ENCODE results near the gene KCNJ16. TPM values are rescaled to one million over a fixed set of nuclear protein-coding genes. Genes with fewer than 3 reads are reported as not detected.

Gene KCNJ16
- total RNA-seq, 2 donors from 2014 or later: 53.4 to 58.6 TPM

DNA sequence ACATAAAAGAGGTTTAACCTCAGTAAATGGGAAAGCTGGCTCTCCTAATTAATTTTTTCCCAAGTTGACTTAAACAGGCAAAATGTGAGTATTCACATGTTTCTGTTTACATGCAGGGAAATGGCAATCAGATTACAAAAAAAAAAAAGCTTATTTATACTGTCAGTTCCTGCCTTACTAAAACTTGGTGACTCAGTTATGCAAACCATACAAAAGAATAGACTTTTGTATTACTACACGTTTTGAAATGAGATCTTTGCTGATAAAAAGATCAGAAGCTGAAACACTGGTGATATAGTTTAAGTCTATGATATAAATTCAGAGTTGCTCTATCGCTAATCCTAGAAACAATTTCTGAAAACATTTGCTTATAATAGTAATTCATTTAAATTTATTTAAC lies 85.0 kb downstream of the KCNJ16 start:
- intact Hi-C loops (cut with DNase I): no loop called here
- no peak for TF ChIP-seq POLR2A (IDR thresholded peaks at IDR 0.05)
- no peak for TF ChIP-seq CTCF (IDR thresholded peaks at IDR 0.05)
- ATAC-seq (no peak), DNase-seq (no peak)
- H3K36me3 ChIP-seq (replicated peaks in 1 of 2; ENCODE audit: insufficient read depth in 1 of 2, low read depth in 2 of 2): no peaks in the 10 kb centered on the region
- no peaks in the 10 kb centered on the region for H3K9me3 ChIP-seq
- H3K4me1 ChIP-seq: no peaks in the 10 kb centered on the region
- H3K27ac ChIP-seq: no peak overlapping the region
- H3K27me3 ChIP-seq: no peaks in the 10 kb centered on the region
- no peak overlapping the region for H3K4me3 ChIP-seq
- WGBS, 2 donors: 48 to 50% methylated on average over 2 of the region's 2 CpGs

- TF ChIP-seq CTCF (IDR thresholded peaks at IDR 0.05) (no peak), POLR2A (IDR thresholded peaks at IDR 0.05) (no peak)
- DNase-seq: no peak
- H3K9me3 ChIP-seq: no peaks in the 10 kb centered on the region
- H3K4me1 ChIP-seq: no peaks in the 10 kb centered on the region
- no peak overlapping the region for H3K27ac ChIP-seq
- intact Hi-C loops (cut with DNase I): no loop called here
- H3K4me3 ChIP-seq: no peak overlapping the region
- WGBS, 2 donors: 56 to 60% methylated on average over 1 of the region's 1 CpG
- no peak for ATAC-seq
- H3K36me3 ChIP-seq (replicated peaks in 1 of 2; ENCODE audit: insufficient read depth in 1 of 2, low read depth in 2 of 2): no peaks in the 10 kb centered on the region
- no peaks in the 10 kb centered on the region for H3K27me3 ChIP-seq
Measured at GRCh38 chr17:70161519-70161918, 86.5 kb downstream of the KCNJ16 start.

GRCh38 chr17:70165383-70165782 lies 90.4 kb downstream of the KCNJ16 start:
- no peaks in the 10 kb centered on the region for H3K27me3 ChIP-seq
- DNase-seq (no peak), ATAC-seq (no peak)
- 52 to 55% methylated on average over 2 of the region's 2 CpGs for WGBS, 2 donors
- H3K9me3 ChIP-seq: no peaks in the 10 kb centered on the region
- intact Hi-C loops (cut with DNase I): no loop called here
- H3K27ac ChIP-seq: no peak overlapping the region
- H3K4me3 ChIP-seq: no peak overlapping the region
- TF ChIP-seq CTCF (IDR thresholded peaks at IDR 0.05) (no peak), POLR2A (IDR thresholded peaks at IDR 0.05) (no peak)
- H3K4me1 ChIP-seq: peaks cover 8% of the 10 kb centered on the region
- no peaks in the 10 kb centered on the region for H3K36me3 ChIP-seq (replicated peaks in 1 of 2; ENCODE audit: insufficient read depth in 1 of 2, low read depth in 2 of 2)

DNA sequence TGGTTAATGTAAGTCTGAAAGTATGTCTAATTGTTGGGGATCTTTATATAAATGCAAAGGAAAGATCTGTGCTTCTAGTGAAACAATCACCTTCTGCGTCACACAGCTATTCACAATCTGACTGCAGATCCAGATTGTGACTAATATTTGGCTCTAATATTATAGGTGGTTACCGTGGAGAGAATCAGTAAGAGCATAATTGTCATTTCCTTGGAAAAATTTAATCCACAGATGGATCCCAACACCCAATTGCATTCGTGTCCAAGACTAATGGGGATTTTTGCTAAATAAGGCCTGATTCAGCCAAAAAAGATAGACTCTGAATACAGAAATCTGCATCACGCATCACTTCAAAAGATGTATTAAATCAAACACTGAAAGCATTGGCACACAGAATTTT lies 91.6 kb downstream of the KCNJ16 start:
- 85 to 92% methylated on average over 4 of the region's 4 CpGs for WGBS, 2 donors
- H3K27me3 ChIP-seq: peaks cover 0 to 10% of the 10 kb centered on the region in 2 donors
- DNase-seq (no peak), ATAC-seq (no peak)
- H3K4me3 ChIP-seq: no peak overlapping the region
- peaks cover 8% of the 10 kb centered on the region for H3K4me1 ChIP-seq
- intact Hi-C loops (cut with DNase I): no loop called here
- TF ChIP-seq CTCF (IDR thresholded peaks at IDR 0.05): no peak
- no peak for TF ChIP-seq POLR2A (IDR thresholded peaks at IDR 0.05)
- no peaks in the 10 kb centered on the region for H3K36me3 ChIP-seq (replicated peaks in 1 of 2; ENCODE audit: insufficient read depth in 1 of 2, low read depth in 2 of 2)
- H3K27ac ChIP-seq: no peak overlapping the region
- no peaks in the 10 kb centered on the region for H3K9me3 ChIP-seq

All from body of pancreas (tissue), 4 donors.